CD14-positive monocyte (primary cell): Measurements from ENCODE around the gene JMJD6. TPM values are rescaled to one million over a fixed set of nuclear protein-coding genes. Genes with fewer than 3 reads are reported as not detected.

ENCODE experiments used
- DNase-seq, 3 donors: peaks; one replicate each; pipeline ENCODE4 v3.0.0-alpha.2; 2011 to 2022
- H2AFZ ChIP-seq: 2 replicates; pipeline ENCODE4 v1.6.0; 2012; ENCODE audit warnings: mild to moderate bottlenecking, low read depth, low read length, inconsistent platforms; ENCODE audit not compliant: insufficient read depth, poor library complexity, severe bottlenecking
- H3K27ac ChIP-seq, 2 donors: 1 replicate in 1 of 2; 2 replicates in 1 of 2; pipeline ENCODE4 v1.5.1; 2012 to 2013; ENCODE audit warnings: low read length in 2 of 2, control low read depth in 1 of 2, inconsistent platforms in 1 of 2, low read depth in 1 of 2, mild to moderate bottlenecking in 1 of 2
- H3K27me3 ChIP-seq, 2 donors: one replicate each; pipeline versions ENCODE4 v1.6.0 to v1.6.1; 2011 to 2013; ENCODE audit warnings: low read length in 2 of 2; ENCODE audit not compliant: control insufficient read depth in 2 of 2, insufficient read depth in 2 of 2
- H3K36me3 ChIP-seq, 2 donors: replicated peaks in 1 of 2; 1 replicate in 1 of 2; 2 replicates in 1 of 2; pipeline versions ENCODE4 v1.5.1 to v1.6.1; 2012 to 2013; ENCODE audit warnings: low read length in 2 of 2, control low read depth in 1 of 2, inconsistent platforms in 1 of 2, mild to moderate bottlenecking in 1 of 2; ENCODE audit not compliant: insufficient read depth in 2 of 2, control insufficient read depth in 1 of 2
- H3K4me1 ChIP-seq, 2 donors: 1 replicate in 1 of 2; 2 replicates in 1 of 2; pipeline versions ENCODE4 v1.5.1 to v1.6.1; 2012 to 2013; ENCODE audit warnings: low read length in 2 of 2, control low read depth in 1 of 2, inconsistent platforms in 1 of 2, mild to moderate bottlenecking in 1 of 2, moderate library complexity in 1 of 2; ENCODE audit not compliant: insufficient read depth in 2 of 2, control insufficient read depth in 1 of 2
- H3K4me2 ChIP-seq: replicated peaks from 2 replicates; pipeline ENCODE3; 2012; ENCODE audit warnings: low read length, moderate library complexity, mild to moderate bottlenecking; ENCODE audit not compliant: poor library complexity, severe bottlenecking; ENCODE audit errors: extremely low read depth
- H3K4me3 ChIP-seq, 3 experiments: fragments of 200-600 bp in 1 of 3; sonication (generic) in 1 of 3; replicated peaks in 1 of 3; 1 replicate in 2 of 3; 2 replicates in 1 of 3; pipeline ENCODE4 v1.5.1; 2011 to 2013; ENCODE audit warnings: low read length in 3 of 3, mild to moderate bottlenecking in 3 of 3, control low read depth in 2 of 3, low read depth in 2 of 3, inconsistent platforms in 1 of 3, moderate library complexity in 1 of 3
- H3K79me2 ChIP-seq: 2 replicates; pipeline ENCODE4 v1.6.0; 2012; ENCODE audit warnings: mild to moderate bottlenecking, control low read depth, inconsistent platforms, low read length, moderate library complexity; ENCODE audit not compliant: insufficient read depth
- H3K9ac ChIP-seq: 2 replicates; pipeline ENCODE4 v1.6.0; 2017; ENCODE audit warnings: low read length, mild to moderate bottlenecking; ENCODE audit not compliant: insufficient read depth, poor library complexity, severe bottlenecking
- H3K9me3 ChIP-seq, 2 donors: replicated peaks in 1 of 2; 1 replicate in 1 of 2; 2 replicates in 1 of 2; pipeline versions ENCODE4 v1.5.1 to v1.6.1; 2012 to 2013; ENCODE audit warnings: low read length in 2 of 2, control low read depth in 1 of 2; ENCODE audit not compliant: control insufficient read depth in 1 of 2, insufficient read depth in 1 of 2
- H4K20me1 ChIP-seq: 2 replicates; pipeline ENCODE4 v1.6.0; 2012; ENCODE audit warnings: mild to moderate bottlenecking, low read length, control low read depth, moderate library complexity; ENCODE audit not compliant: insufficient read depth
- H3K27ac Mint-ChIP-seq, 7 donors: one replicate each; pipeline ENCODE4 v1.8.0; 2020; ENCODE audit warnings: mild to moderate bottlenecking in 7 of 7, mixed read lengths in 7 of 7, moderate library complexity in 6 of 7, inconsistent platforms in 2 of 7
- H3K27me3 Mint-ChIP-seq, 3 donors: one replicate each; pipeline ENCODE4 v1.8.0; 2021 to 2022; ENCODE audit warnings: low read depth in 3 of 3, mild to moderate bottlenecking in 3 of 3, mixed read lengths in 3 of 3, moderate library complexity in 3 of 3, inconsistent platforms in 1 of 3
- H3K36me3 Mint-ChIP-seq, 2 donors: one replicate each; pipeline ENCODE4 v1.8.0; 2020; ENCODE audit warnings: mixed read lengths in 2 of 2, inconsistent platforms in 1 of 2, mild to moderate bottlenecking in 1 of 2
- H3K4me1 Mint-ChIP-seq: one replicate; pipeline ENCODE4 v1.8.0; 2020; ENCODE audit warnings: mild to moderate bottlenecking, mixed read lengths
- H3K4me3 Mint-ChIP-seq, 2 donors: one replicate each; pipeline ENCODE4 v1.8.0; 2020; ENCODE audit warnings: mild to moderate bottlenecking in 2 of 2, mixed read lengths in 2 of 2, moderate library complexity in 1 of 2
- H3K9me3 Mint-ChIP-seq, 7 donors: one replicate each; pipeline ENCODE4 v1.8.0; 2020 to 2022; ENCODE audit warnings: mixed read lengths in 7 of 7, mild to moderate bottlenecking in 6 of 7, moderate library complexity in 6 of 7, inconsistent platforms in 2 of 7
- CTCF ChIP-seq: fragments of 200-600 bp; IDR thresholded peaks from one replicate; pipeline ENCODE4 v1.8.0; 2022; ENCODE audit warnings: antibody characterized with exemption, mild to moderate bottlenecking
- WGBS: methylation state at CpG from one replicate; pipeline ENCODE4 v1.1.5; 2013; ENCODE audit warnings: missing lambda C conversion rate; ENCODE audit not compliant: insufficient coverage; 5-methylcytosine and 5-hydroxymethylcytosine counted together
- intact Hi-C, 2 donors: fragments of 100-400 bp; cut with micrococcal nuclease; formaldehyde crosslinking; loops; one replicate each; pipeline versions ENCODE4 v1.15.0 to v1.15.1; 2023
- polyA plus RNA-seq, 3 donors: library from polyadenylated mRNA; depleted of rRNA in 1 of 3; unstranded in 2 of 3; stranded (reverse) in 1 of 3; fragments of 300-500 nt in 2 of 3; fragments of >200 nt in 1 of 3; fragmentation: Illumina TruSeq in 2 of 3; gene quantifications; 1 replicate in 2 of 3; 2 replicates in 1 of 3; pipeline ENCODE4 v1.2.3, GENCODE V29; 2012 to 2021

JMJD6 gene
- polyA plus RNA-seq, 3 donors = 24.6 to 75.0 (median 26.2) TPM

DNA sequence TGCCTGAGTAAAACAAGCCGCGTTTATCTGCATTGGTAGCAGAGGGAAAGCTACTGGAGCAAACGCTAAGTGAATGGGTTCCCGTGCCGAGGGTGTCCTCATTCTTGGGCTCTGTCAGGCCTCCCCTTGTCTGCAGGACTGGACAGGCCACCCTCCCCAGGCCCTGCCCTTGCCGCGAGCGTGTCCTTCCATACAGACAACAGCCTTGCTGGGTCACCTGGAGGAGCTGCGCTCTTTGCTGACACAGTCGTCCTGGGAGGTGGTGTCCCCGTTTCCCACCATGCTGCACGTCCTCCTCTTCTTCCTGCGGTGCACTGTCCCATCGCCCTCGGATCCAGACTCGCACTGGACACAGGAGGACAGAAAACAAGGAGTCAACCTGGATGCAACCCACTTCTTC, 7.9 kb downstream of the JMJD6 start:
- Mint-ChIP-seq H3K36me3 (peaks cover 70 to 90% of the 10 kb centered on the region in 2 donors), H3K4me3 (no peak overlapping the region)
- H3K9me3 ChIP-seq = no peaks in the 10 kb centered on the region

GRCh38 chr17:76716839-76717215, 9.6 kb downstream of the JMJD6 start:
- H3K4me3 Mint-ChIP-seq = peak overlapping the region in 1 of 2 donors; percentile 7
- Histone ChIP-seq H2AFZ (no peak overlapping the region), H3K79me2 (peaks cover 11% of the 10 kb centered on the region), H3K9ac (peak overlapping the region; percentile 39), H4K20me1 (peaks cover 74% of the 10 kb centered on the region), H3K9me3 (no peaks in the 10 kb centered on the region), H3K36me3 (peaks cover 66 to 87% of the 10 kb centered on the region in 2 donors), H3K4me1 (peaks cover 29 to 31% of the 10 kb centered on the region in 2 donors), H3K4me3 (no peak overlapping the region), H3K4me2 (no peak overlapping the region), H3K27me3 (no peaks in the 10 kb centered on the region), H3K27ac (peak overlapping the region; percentile 88 to 90)
- H3K27ac Mint-ChIP-seq = peak overlapping the region; percentile 94 to 98 (median 96)
- DNase-seq = peak in 2 of 3 donors; percentile 32 to 55
- intact Hi-C loops = loop anchor here in 1 of 2 donors (1.0 to 10.0 kb wide), 2 partner anchors 8 to 212 kb away; partner anchors contain the start of gene RHBDF2
- no peaks in the 10 kb centered on the region for H3K9me3 Mint-ChIP-seq
- peaks cover 0 to 5% (median 2%) of the 10 kb centered on the region in 3 donors for H3K27me3 Mint-ChIP-seq
- WGBS = 70% methylated on average over 2 of the region's 6 CpGs
- no peak for TF ChIP-seq CTCF
- peaks cover 68 to 88% of the 10 kb centered on the region in 2 donors for H3K36me3 Mint-ChIP-seq
- peaks cover 27% of the 10 kb centered on the region for H3K4me1 Mint-ChIP-seq

More for the DNA sequence above, 7.9 kb downstream of the JMJD6 start:
- Histone ChIP-seq H3K4me2 (no peak overlapping the region), H3K4me3 (no peak overlapping the region), H3K4me1 (peaks cover 29 to 31% of the 10 kb centered on the region in 2 donors), H3K79me2 (peaks cover 25% of the 10 kb centered on the region), H2AFZ (no peak overlapping the region), H3K27me3 (no peaks in the 10 kb centered on the region), H3K9ac (no peak overlapping the region), H3K36me3 (peaks cover 73 to 91% of the 10 kb centered on the region in 2 donors), H3K27ac (no peak overlapping the region), H4K20me1 (peaks cover 81% of the 10 kb centered on the region)
- intact Hi-C loops = loop anchor here in 1 of 2 donors (10.0 kb wide), 1 partner anchor 214 kb away; the partner anchor contains the start of gene RHBDF2
- Mint-ChIP-seq H3K27ac (peak overlapping the region in 4 of 7 donors; percentile 17 to 97 (median 40)), H3K9me3 (no peaks in the 10 kb centered on the region), H3K4me1 (peaks cover 27% of the 10 kb centered on the region), H3K27me3 (no peaks in the 10 kb centered on the region)
- no peak for TF ChIP-seq CTCF
- no peak for DNase-seq
- WGBS = 97% methylated on average over 16 of the region's 16 CpGs
